CD4-positive, alpha-beta T cell treated with Interleukin-4 for 1 hour (primary cell): ENCODE measurements around the gene GREM2.

Source experiments
- DNase-seq, 2 donors: peaks; one replicate each; pipeline ENCODE4 v3.0.0-alpha.2; 2020 to 2022

GREM2 gene

GRCh38 chr1:240555524-240555923 is 56.4 kb downstream of the GREM2 start:
- DNase-seq: no peak

- no peak for DNase-seq
Measured at GRCh38 chr1:240553351-240553750, 58.6 kb downstream of the GREM2 start.

- DNase-seq: peak in 1 of 2 donors; percentile 7
Measured at GRCh38 chr1:240539769-240540414, 72.1 kb downstream of the GREM2 start.

GRCh38 chr1:240538776-240539430 is 73.1 kb downstream of the GREM2 start:
- no peak for DNase-seq

- no peak for DNase-seq
Measured at GRCh38 chr1:240533154-240533780, 78.7 kb downstream of the GREM2 start.

GRCh38 chr1:240528591-240528990 is 83.4 kb downstream of the GREM2 start:
- DNase-seq: no peak

- DNase-seq: no peak
Measured at GRCh38 chr1:240527086-240527485, 84.9 kb downstream of the GREM2 start.

- DNase-seq: no peak
Measured at GRCh38 chr1:240526312-240526711, 85.6 kb downstream of the GREM2 start.

GRCh38 chr1:240524356-240525069 is 87.4 kb downstream of the GREM2 start:
- no peak for DNase-seq

GRCh38 chr1:240522122-240522822 is 89.7 kb downstream of the GREM2 start:
- no peak for DNase-seq

- DNase-seq: no peak
Measured at GRCh38 chr1:240517891-240518290, 94.1 kb downstream of the GREM2 start.

- DNase-seq: no peak
Measured at GRCh38 chr1:240516069-240516468, 95.9 kb downstream of the GREM2 start.

GRCh38 chr1:240515505-240515904 is 96.5 kb downstream of the GREM2 start:
- DNase-seq: no peak

GRCh38 chr1:240511789-240512188 is 100.2 kb downstream of the GREM2 start:
- DNase-seq: no peak

GRCh38 chr1:240508950-240509349 is 103.0 kb downstream of the GREM2 start:
- DNase-seq: no peak

GRCh38 chr1:240508201-240508600 is 103.8 kb downstream of the GREM2 start:
- no peak for DNase-seq

GRCh38 chr1:240506176-240506575 is 105.8 kb downstream of the GREM2 start:
- no peak for DNase-seq

GRCh38 chr1:240503558-240503957 is 108.4 kb downstream of the GREM2 start:
- no peak for DNase-seq

GRCh38 chr1:240503036-240503435 is 108.9 kb downstream of the GREM2 start:
- no peak for DNase-seq

GRCh38 chr1:240501115-240501514 is 110.8 kb downstream of the GREM2 start:
- DNase-seq: no peak

GRCh38 chr1:240500647-240501046 is 111.3 kb downstream of the GREM2 start:
- no peak for DNase-seq

GRCh38 chr1:240499012-240499411 is 112.9 kb downstream of the GREM2 start:
- DNase-seq: no peak

- DNase-seq: no peak
Measured at GRCh38 chr1:240498335-240498734, 113.6 kb downstream of the GREM2 start.
